ENCODE measurements around the gene LRP1.

LRP1 gene

GRCh38 chr12:57127726-57128518, at the start of gene LRP1:
LRP1 (plus strand) TSS chr12:57128483; CDS start chr12:57128965, 482 bp downstream.
- peak; percentile 93 for DNase-seq (ENCODE audit: low spot score)
- no peak for FAIRE-seq

DNA sequence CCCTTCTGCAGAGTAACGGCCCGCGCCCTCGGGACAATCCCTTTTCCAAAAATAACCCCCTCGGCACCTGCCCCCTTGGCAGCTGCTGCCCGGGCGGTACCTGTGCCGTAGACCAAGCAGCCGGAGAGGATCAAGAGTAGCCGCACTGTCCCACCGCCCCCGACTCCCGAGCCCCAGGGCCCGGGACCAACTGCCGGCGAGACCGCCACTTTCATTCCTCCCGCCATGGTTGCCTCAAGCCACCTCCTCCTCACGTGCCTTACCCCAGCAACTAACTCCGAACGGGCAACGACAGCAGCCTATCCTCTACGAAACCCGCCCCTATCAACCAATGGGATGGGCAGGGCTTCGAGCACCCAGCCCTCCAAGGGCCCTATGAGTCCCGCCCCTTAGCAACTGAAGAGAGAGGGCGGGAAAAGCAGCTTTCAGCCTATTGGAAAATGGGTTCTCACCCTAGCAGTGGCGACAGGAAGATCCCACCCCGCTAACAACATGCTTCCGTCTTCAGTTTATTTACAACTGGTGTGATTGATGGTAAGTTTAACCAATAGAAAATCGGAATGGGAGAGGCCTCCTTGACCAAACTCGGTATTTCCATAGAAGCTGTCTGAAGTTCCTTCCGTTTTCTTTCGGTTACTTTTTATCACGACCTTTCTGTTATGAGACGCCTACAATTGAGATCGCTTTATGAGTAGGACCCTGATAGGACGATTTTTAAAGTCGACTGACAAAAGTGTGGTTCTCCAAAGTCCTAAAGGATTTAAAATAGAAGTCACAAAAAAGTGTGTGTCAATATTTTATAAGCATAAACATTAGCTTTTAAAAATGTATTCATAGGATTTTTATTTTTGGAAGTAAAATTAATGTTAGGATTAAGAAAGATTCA, 49.5 kb upstream of the LRP1 start, which contains the start of gene NEMP1:
TSS of gene NEMP1 (minus strand) at position 273 of the 886 bp plus-strand sequence. CDS start at position 227, 46 bp downstream.
- DNase-seq (ENCODE audit: low spot score) (peak; percentile 98), FAIRE-seq (peak; percentile 94)

DNA sequence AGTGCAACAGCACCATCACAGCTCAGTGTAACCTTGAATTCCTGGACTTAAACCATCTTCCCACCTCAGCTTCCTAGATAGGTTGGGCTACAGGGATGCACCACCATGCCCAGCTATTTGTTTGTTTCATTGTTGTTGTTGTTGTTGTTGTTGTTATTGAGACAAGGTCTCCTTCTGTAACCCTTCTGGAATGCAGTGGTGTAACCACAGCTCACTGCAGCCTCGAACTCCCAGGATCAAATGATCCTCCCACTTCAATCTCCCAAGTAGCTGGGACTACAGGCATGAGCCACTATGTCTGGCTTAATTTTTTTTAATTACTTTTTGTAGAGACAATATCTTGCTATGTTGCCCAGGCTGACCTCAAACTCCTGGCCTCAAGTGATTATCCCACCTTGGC, 48.5 kb upstream of the LRP1 start:
- FAIRE-seq (no peak), DNase-seq (ENCODE audit: low spot score) (no peak)

DNA sequence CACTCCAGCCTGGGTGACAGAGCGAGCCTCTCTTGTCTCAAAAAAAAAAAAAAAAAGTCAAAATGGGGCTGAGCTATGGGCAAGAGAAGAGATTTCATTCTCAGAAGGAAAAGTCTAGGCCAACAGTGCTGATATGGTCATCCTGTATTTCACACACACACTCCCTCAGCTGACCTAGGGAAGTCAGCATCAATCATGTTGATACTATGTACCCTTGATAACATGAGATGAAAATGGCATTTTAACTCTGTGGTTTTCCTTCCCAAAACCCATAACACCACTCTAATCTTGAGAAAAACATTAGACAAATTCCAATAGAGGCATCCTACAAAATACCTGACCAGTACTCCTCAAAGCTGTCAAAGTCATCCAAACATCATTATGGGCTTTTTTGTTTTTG, 47.4 kb upstream of the LRP1 start:
- no peak for DNase-seq (ENCODE audit: low spot score)
- no peak for FAIRE-seq

- FAIRE-seq (no peak), DNase-seq (ENCODE audit: low spot score) (no peak)
These were observed 42.2 kb upstream of the LRP1 start for GRCh38 chr12:57085999-57086492.

GRCh38 chr12:57086493-57087009, 41.7 kb upstream of the LRP1 start:
- FAIRE-seq = no peak
- peak; percentile 80 for DNase-seq (ENCODE audit: low spot score)

GRCh38 chr12:57087010-57087690, 41.1 kb upstream of the LRP1 start:
- DNase-seq (ENCODE audit: low spot score) = peak; percentile 88
- FAIRE-seq = no peak

- DNase-seq (ENCODE audit: low spot score) (peak; percentile 89), FAIRE-seq (no peak)
These were observed 40.5 kb upstream of the LRP1 start for GRCh38 chr12:57087691-57088353.

DNA sequence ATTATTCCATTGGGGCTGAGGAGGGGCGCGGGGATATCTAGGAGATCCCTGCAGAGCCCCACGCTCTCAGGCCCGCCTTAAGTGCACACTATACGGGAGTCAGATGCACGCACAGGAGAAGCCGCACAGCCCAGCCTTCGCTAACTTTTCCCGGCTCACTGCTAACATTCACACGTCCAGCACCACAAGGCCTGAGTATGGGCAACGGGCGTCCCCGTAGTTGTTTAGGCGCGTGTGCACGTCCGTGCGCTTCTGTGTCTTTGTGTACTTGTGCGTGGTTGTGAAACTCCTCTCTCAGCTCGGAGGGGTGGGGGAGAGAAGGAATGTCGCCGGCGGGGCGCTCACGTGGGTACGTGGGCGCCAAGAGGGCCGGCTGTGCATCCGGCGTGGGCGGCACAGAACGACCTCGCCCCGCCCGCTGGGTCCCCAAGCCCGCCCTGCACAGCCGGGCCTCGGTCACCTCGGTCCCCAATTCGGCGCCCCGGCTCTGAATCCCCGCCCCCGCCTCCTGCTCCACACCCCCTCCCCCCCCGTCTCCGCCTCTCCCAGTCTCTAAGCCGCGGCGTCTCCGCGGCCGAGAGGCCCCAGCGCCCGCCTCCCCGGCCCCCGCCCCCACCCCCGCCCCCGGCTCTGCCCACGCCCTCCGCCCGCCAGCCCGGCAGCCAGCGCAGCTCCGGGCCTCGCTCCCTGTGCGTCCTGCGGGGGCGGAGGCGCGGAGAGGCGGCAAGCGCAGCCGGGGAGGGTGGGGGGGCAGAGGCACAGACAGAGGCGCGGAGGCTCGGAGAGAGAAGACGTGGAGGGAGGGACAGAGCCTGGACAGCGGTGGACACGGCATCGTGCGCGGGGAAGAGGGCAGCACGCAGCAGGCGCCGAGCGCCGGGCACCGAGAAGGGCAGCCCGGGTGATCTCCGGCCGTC, 39.7 kb upstream of the LRP1 start, which contains the start of gene NAB2:
TSS of gene NAB2 (plus strand) at position 761 of the 917 bp plus-strand sequence. CDS start 158 bp downstream, outside the sequence.
- DNase-seq (ENCODE audit: low spot score) (peak; percentile 93), FAIRE-seq (no peak)

DNA sequence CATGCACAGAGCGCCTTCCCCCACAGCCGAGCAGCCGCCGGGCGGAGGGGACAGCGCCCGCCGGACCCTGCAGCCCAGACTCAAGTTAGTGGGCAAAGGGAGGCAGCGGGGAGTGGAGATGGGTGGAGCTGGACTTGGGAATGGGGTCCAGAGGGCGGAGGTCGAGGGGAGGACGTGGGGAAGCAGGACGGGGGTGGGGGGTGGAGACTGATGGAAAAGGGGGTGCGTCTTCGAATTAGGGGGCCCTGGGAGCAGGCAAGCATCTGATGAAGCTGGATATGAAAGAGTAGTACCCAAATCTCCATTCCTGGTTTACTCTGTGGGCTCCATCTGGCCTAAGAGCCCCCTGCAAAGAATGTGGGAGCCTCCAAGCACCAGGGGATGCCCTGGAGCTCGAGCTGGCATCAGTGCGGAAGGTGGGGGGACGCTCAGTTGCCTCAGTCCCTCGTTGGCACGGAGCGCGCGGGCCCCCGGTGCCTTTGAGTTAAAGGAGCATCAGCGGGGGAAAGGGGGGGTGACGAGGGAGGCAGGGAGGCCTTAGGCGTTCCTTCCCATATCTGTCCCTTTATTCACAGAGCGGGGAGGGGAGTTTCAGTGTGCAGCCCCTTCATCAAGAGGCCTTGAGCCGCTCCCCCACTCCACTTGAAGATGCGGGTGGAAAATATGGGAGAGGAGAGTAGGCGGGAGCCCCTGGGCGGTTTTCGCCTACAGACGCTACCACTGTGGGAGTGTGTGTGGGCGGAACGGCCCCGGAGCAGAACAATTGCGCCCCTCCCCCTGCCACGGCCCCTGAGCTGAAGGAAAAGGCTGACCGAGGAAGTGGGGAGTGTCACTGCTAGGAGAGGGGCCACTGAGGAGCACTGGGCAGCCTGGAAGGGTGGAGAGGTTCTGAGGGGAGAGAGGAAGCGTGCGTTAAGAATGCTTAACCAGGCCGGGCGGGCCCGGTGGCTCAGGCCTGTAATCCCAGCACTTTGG, 38.7 kb upstream of the LRP1 start:
- peak; percentile 56 for DNase-seq (ENCODE audit: low spot score)
- no peak for FAIRE-seq

GRCh38 chr12:57090490-57090889, 37.8 kb upstream of the LRP1 start:
- no peak for FAIRE-seq

GRCh38 chr12:57090924-57091637, 37.2 kb upstream of the LRP1 start:
- no peak for DNase-seq (ENCODE audit: low spot score)
- FAIRE-seq = no peak

More at GRCh38 chr12:57090490-57090889, 37.8 kb upstream of the LRP1 start:
- no peak for DNase-seq (ENCODE audit: low spot score)

DNA sequence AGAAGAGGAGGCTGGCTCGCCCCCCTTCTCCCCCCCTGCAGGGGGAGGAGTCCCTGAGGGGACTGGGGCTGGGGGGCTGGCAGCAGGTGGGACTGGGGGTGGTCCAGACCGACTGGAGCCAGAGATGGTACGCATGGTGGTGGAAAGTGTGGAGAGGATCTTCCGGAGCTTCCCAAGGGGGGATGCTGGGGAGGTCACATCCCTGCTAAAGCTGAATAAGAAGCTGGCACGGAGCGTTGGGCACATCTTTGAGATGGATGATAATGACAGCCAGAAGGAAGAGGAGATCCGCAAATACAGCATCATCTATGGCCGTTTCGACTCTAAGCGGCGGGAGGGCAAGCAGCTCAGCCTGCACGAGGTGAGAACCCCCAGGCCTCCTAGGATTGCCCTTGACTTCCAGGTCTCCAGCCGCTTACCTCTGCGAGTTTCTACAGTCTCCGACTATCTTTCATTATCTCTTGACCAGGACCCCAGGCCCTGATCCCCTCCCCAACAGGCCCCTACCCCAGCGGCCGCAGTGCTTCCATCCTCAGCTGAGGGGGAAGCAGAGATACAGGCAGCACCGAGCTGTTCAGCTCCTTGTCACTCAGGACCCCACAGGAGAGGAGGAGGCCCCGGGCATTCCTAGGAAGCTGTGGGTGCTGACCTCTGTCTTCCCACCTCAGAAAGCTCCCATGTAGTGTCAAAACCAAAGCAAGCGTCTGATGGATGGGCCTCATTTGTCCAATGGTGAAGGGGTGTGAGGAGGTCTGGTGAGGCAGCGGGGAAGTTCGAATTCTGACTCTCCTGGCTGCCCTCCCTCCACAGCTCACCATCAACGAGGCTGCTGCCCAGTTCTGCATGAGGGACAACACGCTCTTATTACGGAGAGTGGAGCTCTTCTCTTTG, 36.4 kb upstream of the LRP1 start:
- DNase-seq (ENCODE audit: low spot score) (no peak), FAIRE-seq (no peak)

DNA sequence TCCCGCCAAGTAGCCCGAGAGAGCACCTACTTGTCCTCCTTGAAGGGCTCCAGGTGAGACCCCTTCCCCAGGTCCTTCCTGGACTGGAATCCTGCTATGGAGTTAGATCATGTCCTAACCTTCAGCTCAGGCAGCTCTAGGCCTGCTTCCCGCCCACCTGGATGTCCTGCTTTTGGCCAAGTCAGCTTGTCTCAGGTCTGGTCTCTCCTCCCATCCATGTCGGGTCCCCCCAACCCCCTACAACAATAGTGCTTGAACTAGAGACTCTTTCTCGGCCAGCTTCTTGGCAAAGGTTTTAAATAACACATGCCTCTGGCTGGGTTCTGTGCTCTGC, 35.8 kb upstream of the LRP1 start:
- no peak for DNase-seq (ENCODE audit: low spot score)
- FAIRE-seq = no peak

- no peak for DNase-seq (ENCODE audit: low spot score)
These were observed 35.3 kb upstream of the LRP1 start for GRCh38 chr12:57092876-57093414.

More at GRCh38 chr12:57092876-57093414, 35.3 kb upstream of the LRP1 start:
- FAIRE-seq = no peak

Measured in urothelium cell line (cell line).